ENCODE measurements around the gene ADAMTSL1. TPM values are rescaled to one million over a fixed set of nuclear protein-coding genes. Genes with fewer than 3 reads are reported as not detected.

The ADAMTSL1 gene
- total and polyA plus RNA-seq, 2 donors from 2014 or later: 3.0 to 27.3 TPM

- Histone ChIP-seq H3K27me3 (ENCODE audit: control insufficient read depth, insufficient read depth, low read length) (no peaks in the 10 kb centered on the region), H3K27ac (ENCODE audit: low read depth in 2 of 2, low read length in 2 of 2) (no peak overlapping the region), H3K9ac (ENCODE audit: low read length in 3 of 3) (no peak overlapping the region), H3K9me3 (ENCODE audit: control insufficient read depth in 2 of 3, insufficient read depth in 1 of 3, low read length in 3 of 3) (no peaks in the 10 kb centered on the region), H3K4me1 (ENCODE audit: control insufficient read depth in 2 of 3, insufficient read depth in 2 of 3, low read depth in 1 of 3, low read length in 3 of 3) (no peaks in the 10 kb centered on the region), H3K36me3 (ENCODE audit: control insufficient read depth in 2 of 3, insufficient read depth in 3 of 3, low read length in 3 of 3) (no peaks in the 10 kb centered on the region), H3K4me3 (ENCODE audit: low read length in 3 of 3) (no peak overlapping the region)
- intact Hi-C loops (cut with DNase I): no loop called here
- no peak for TF ChIP-seq CTCF (IDR thresholded peaks at IDR 0.05; ENCODE audit: borderline replicate concordance, extremely low read depth, insufficient read depth)
- FAIRE-seq (no peak), DNase-seq (peak in 4 of 5 donors; percentile 21 to 89 (median 64))
Observed at GRCh38 chr9:18543406-18544192, 69.6 kb downstream of the ADAMTSL1 start.

- no peaks in the 10 kb centered on the region for H3K9me3 ChIP-seq (ENCODE audit: control insufficient read depth in 2 of 3, insufficient read depth in 1 of 3, low read length in 3 of 3)
- no peak for FAIRE-seq
- no peaks in the 10 kb centered on the region for H3K4me1 ChIP-seq (ENCODE audit: control insufficient read depth in 2 of 3, insufficient read depth in 2 of 3, low read depth in 1 of 3, low read length in 3 of 3)
- no peak overlapping the region for H3K9ac ChIP-seq (ENCODE audit: low read length in 3 of 3)
- H3K36me3 ChIP-seq (ENCODE audit: control insufficient read depth in 2 of 3, insufficient read depth in 3 of 3, low read length in 3 of 3): no peaks in the 10 kb centered on the region
- intact Hi-C loops (cut with DNase I): no loop called here
- no peaks in the 10 kb centered on the region for H3K27me3 ChIP-seq (ENCODE audit: control insufficient read depth, insufficient read depth, low read length)
- TF ChIP-seq CTCF (IDR thresholded peaks at IDR 0.05; ENCODE audit: borderline replicate concordance, extremely low read depth, insufficient read depth): no peak
- H3K27ac ChIP-seq (ENCODE audit: low read depth in 2 of 2, low read length in 2 of 2): no peak overlapping the region
- H3K4me3 ChIP-seq (ENCODE audit: low read length in 3 of 3): no peak overlapping the region
- no peak for DNase-seq
Observed at GRCh38 chr9:18544456-18544855, 70.5 kb downstream of the ADAMTSL1 start.

GRCh38 chr9:18545636-18546360 lies 71.8 kb downstream of the ADAMTSL1 start:
- no peak for DNase-seq
- Histone ChIP-seq H3K9ac (ENCODE audit: low read length in 3 of 3) (no peak overlapping the region), H3K36me3 (ENCODE audit: control insufficient read depth in 2 of 3, insufficient read depth in 3 of 3, low read length in 3 of 3) (no peaks in the 10 kb centered on the region), H3K4me3 (ENCODE audit: low read length in 3 of 3) (no peak overlapping the region), H3K27me3 (ENCODE audit: control insufficient read depth, insufficient read depth, low read length) (no peaks in the 10 kb centered on the region), H3K27ac (ENCODE audit: low read depth in 2 of 2, low read length in 2 of 2) (no peak overlapping the region), H3K9me3 (ENCODE audit: control insufficient read depth in 2 of 3, insufficient read depth in 1 of 3, low read length in 3 of 3) (no peaks in the 10 kb centered on the region), H3K4me1 (ENCODE audit: control insufficient read depth in 2 of 3, insufficient read depth in 2 of 3, low read depth in 1 of 3, low read length in 3 of 3) (no peaks in the 10 kb centered on the region)
- intact Hi-C loops (cut with DNase I): no loop called here
- no peak for TF ChIP-seq CTCF (IDR thresholded peaks at IDR 0.05; ENCODE audit: borderline replicate concordance, extremely low read depth, insufficient read depth)
- no peak for FAIRE-seq
